ENCODE data around the gene EYS. TPM values are rescaled to one million over a fixed set of nuclear protein-coding genes. Genes with fewer than 3 reads are reported as not detected.

The EYS gene
- total and polyA plus RNA-seq, 2 experiments from 2014 or later = 0.04 TPM; not detected in 1

DNA sequence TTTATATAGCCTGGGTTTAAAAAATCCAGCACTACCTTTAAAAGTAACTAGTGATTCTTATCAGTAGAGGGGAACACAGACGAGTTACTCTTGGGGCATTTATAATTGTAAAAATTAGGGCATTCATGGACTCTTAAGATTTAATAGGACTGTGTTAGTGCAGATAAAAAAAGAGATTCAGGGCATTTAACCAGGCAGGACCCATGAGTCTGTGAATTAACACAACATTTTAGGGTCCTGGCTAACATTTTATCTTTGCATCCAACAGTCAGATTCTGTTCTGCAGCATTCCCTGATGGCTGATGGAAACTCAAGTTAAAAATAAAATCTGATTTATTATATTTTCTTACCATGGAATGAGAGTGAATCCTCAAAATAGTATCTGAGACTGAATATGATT lies 1297.1 kb downstream of the EYS start:
- peaks cover 12% of the 10 kb centered on the region for H3K4me1 ChIP-seq (ENCODE audit: insufficient read depth)
- DNase-seq = no peak
- H3K9me3 ChIP-seq (ENCODE audit: low read depth) = no peaks in the 10 kb centered on the region
- H3K4me2 ChIP-seq (ENCODE audit: unreplicated experiment) = no peak overlapping the region
- no peak overlapping the region for H3K4me3 ChIP-seq
- no peak overlapping the region for H2AFZ ChIP-seq
- no peaks in the 10 kb centered on the region for H3K36me3 ChIP-seq (ENCODE audit: low read depth)
- TF ChIP-seq EZH2 (IDR thresholded peaks at IDR 0.05; ENCODE audit: insufficient read depth, poor library complexity, severe bottlenecking) (no peak), EZH2phosphoT487 (IDR thresholded peaks at IDR 0.05; ENCODE audit: insufficient read depth, low read depth) (no peak)
- H4K20me1 ChIP-seq (ENCODE audit: insufficient read depth) = no peaks in the 10 kb centered on the region
- no peaks in the 10 kb centered on the region for H3K9me2 ChIP-seq (ENCODE audit: insufficient read depth)
- in situ Hi-C loops (cut with MboI) = no loop called here
- no peak overlapping the region for H3K9ac ChIP-seq
- no peaks in the 10 kb centered on the region for H3K79me2 ChIP-seq (ENCODE audit: insufficient read depth)
- no peak overlapping the region for H3K27ac ChIP-seq
- no peaks in the 10 kb centered on the region for H3F3A ChIP-seq (ENCODE audit: insufficient read depth)
- no peaks in the 10 kb centered on the region for H3K27me3 ChIP-seq (replicated peaks; ENCODE audit: insufficient read depth)
- WGBS, 2 experiments (ENCODE audit: low coverage in 1 of 2, low lambda C conversion rate in 2 of 2, missing lambda C conversion rate in 2 of 2) = 70 to 90% methylated on average over 1 of the region's 1 CpG

GRCh38 chr6:64404396-64404795 lies 1302.6 kb downstream of the EYS start:
- Histone ChIP-seq H3F3A (ENCODE audit: insufficient read depth) (no peaks in the 10 kb centered on the region), H3K4me1 (ENCODE audit: insufficient read depth) (no peaks in the 10 kb centered on the region), H3K9ac (no peak overlapping the region), H2AFZ (no peak overlapping the region), H3K79me2 (ENCODE audit: insufficient read depth) (no peaks in the 10 kb centered on the region), H3K4me2 (ENCODE audit: unreplicated experiment) (no peak overlapping the region), H3K27me3 (replicated peaks; ENCODE audit: insufficient read depth) (no peaks in the 10 kb centered on the region), H3K9me3 (ENCODE audit: low read depth) (no peaks in the 10 kb centered on the region), H3K27ac (no peak overlapping the region), H3K36me3 (ENCODE audit: low read depth) (no peaks in the 10 kb centered on the region), H3K9me2 (ENCODE audit: insufficient read depth) (no peaks in the 10 kb centered on the region), H3K4me3 (no peak overlapping the region), H4K20me1 (ENCODE audit: insufficient read depth) (no peaks in the 10 kb centered on the region)
- in situ Hi-C loops (cut with MboI) = no loop called here
- no peak for DNase-seq
- TF ChIP-seq EZH2phosphoT487 (IDR thresholded peaks at IDR 0.05; ENCODE audit: insufficient read depth, low read depth) = no peak
- TF ChIP-seq EZH2 (IDR thresholded peaks at IDR 0.05; ENCODE audit: insufficient read depth, poor library complexity, severe bottlenecking) = no peak
- 71 to 74% methylated on average over 5 of the region's 5 CpGs for WGBS, 2 experiments (ENCODE audit: low coverage in 1 of 2, low lambda C conversion rate in 2 of 2, missing lambda C conversion rate in 2 of 2)

- no peak for TF ChIP-seq EZH2 (IDR thresholded peaks at IDR 0.05; ENCODE audit: insufficient read depth, poor library complexity, severe bottlenecking)
- TF ChIP-seq EZH2phosphoT487 (IDR thresholded peaks at IDR 0.05; ENCODE audit: insufficient read depth, low read depth) = no peak
- H3K4me2 ChIP-seq (ENCODE audit: unreplicated experiment) = no peak overlapping the region
- no peak overlapping the region for H3K4me3 ChIP-seq
- 0 to 3% methylated on average over 2 of the region's 2 CpGs for WGBS, 2 experiments (ENCODE audit: low coverage in 1 of 2, low lambda C conversion rate in 2 of 2, missing lambda C conversion rate in 2 of 2)
- in situ Hi-C loops (cut with MboI) = no loop called here
- H3K36me3 ChIP-seq (ENCODE audit: low read depth) = no peaks in the 10 kb centered on the region
- H3K9me2 ChIP-seq (ENCODE audit: insufficient read depth) = no peaks in the 10 kb centered on the region
- H2AFZ ChIP-seq = no peak overlapping the region
- no peak overlapping the region for H3K27ac ChIP-seq
- no peaks in the 10 kb centered on the region for H3K9me3 ChIP-seq (ENCODE audit: low read depth)
- H4K20me1 ChIP-seq (ENCODE audit: insufficient read depth) = no peaks in the 10 kb centered on the region
- H3K27me3 ChIP-seq (replicated peaks; ENCODE audit: insufficient read depth) = no peaks in the 10 kb centered on the region
- H3K79me2 ChIP-seq (ENCODE audit: insufficient read depth) = no peaks in the 10 kb centered on the region
- H3F3A ChIP-seq (ENCODE audit: insufficient read depth) = no peaks in the 10 kb centered on the region
- DNase-seq = peak; percentile 3
- no peaks in the 10 kb centered on the region for H3K4me1 ChIP-seq (ENCODE audit: insufficient read depth)
- no peak overlapping the region for H3K9ac ChIP-seq
Observed at GRCh38 chr6:64383277-64383676, 1323.7 kb downstream of the EYS start.

DNA sequence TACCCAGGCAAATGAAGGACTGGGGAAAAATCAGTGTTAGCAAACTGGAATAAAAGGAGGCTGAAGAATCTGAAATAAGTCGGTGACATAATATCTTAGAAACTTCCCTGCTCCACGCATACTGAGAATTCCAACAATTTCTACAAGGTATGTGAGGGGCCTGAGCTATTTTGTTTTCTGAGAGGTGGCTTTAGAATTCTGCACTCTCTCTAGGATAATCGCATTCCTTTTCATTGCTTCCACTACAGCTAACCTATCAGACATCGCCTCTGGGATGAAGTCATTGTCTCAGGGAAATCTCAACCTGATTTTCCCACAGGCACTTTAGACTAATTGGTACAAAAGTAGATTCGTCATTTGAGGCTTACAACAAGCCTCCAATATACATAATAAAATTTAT lies 1330.6 kb downstream of the EYS start:
- no peak overlapping the region for H3K4me2 ChIP-seq (ENCODE audit: unreplicated experiment)
- H3K4me3 ChIP-seq = no peak overlapping the region
- no peak overlapping the region for H3K9ac ChIP-seq
- no peaks in the 10 kb centered on the region for H3K27me3 ChIP-seq (replicated peaks; ENCODE audit: insufficient read depth)
- WGBS, 2 experiments (ENCODE audit: low coverage in 1 of 2, low lambda C conversion rate in 2 of 2, missing lambda C conversion rate in 2 of 2) = 57 to 72% methylated on average over 5 of the region's 5 CpGs
- H3K27ac ChIP-seq = no peak overlapping the region
- H2AFZ ChIP-seq = no peak overlapping the region
- no peaks in the 10 kb centered on the region for H3K79me2 ChIP-seq (ENCODE audit: insufficient read depth)
- in situ Hi-C loops (cut with MboI) = no loop called here
- H3K4me1 ChIP-seq (ENCODE audit: insufficient read depth) = no peaks in the 10 kb centered on the region
- DNase-seq = no peak
- H3K9me3 ChIP-seq (ENCODE audit: low read depth) = no peaks in the 10 kb centered on the region
- H3F3A ChIP-seq (ENCODE audit: insufficient read depth) = no peaks in the 10 kb centered on the region
- no peak for TF ChIP-seq EZH2phosphoT487 (IDR thresholded peaks at IDR 0.05; ENCODE audit: insufficient read depth, low read depth)
- no peaks in the 10 kb centered on the region for H4K20me1 ChIP-seq (ENCODE audit: insufficient read depth)
- no peaks in the 10 kb centered on the region for H3K9me2 ChIP-seq (ENCODE audit: insufficient read depth)
- H3K36me3 ChIP-seq (ENCODE audit: low read depth) = no peaks in the 10 kb centered on the region

DNA sequence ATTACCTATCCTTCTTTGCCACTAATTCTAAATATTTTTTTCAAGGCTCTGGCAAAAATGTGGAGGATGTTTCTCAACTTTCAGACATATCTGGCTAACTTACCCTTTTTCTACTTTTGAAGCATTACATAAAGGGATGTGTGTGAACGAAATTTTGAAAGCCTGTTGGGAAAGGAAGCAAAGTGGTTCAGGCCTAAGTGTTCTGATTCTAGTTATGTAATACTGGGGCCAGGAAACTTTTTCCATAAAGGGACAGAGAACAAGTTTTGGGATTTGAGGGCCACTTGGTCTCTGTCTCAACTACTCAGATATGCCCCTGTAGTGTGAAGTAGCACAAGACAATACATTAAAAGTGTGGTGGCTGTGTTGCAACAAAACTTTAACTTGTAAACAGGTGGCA lies 1349.6 kb downstream of the EYS start:
- no peak overlapping the region for H3K27ac ChIP-seq
- H3K9ac ChIP-seq = no peak overlapping the region
- H3F3A ChIP-seq (ENCODE audit: insufficient read depth) = no peaks in the 10 kb centered on the region
- H3K9me3 ChIP-seq (ENCODE audit: low read depth) = no peaks in the 10 kb centered on the region
- TF ChIP-seq EZH2phosphoT487 (IDR thresholded peaks at IDR 0.05; ENCODE audit: insufficient read depth, low read depth) = no peak
- no peak overlapping the region for H3K4me3 ChIP-seq
- no peak overlapping the region for H2AFZ ChIP-seq
- H3K4me1 ChIP-seq (ENCODE audit: insufficient read depth) = no peaks in the 10 kb centered on the region
- no peaks in the 10 kb centered on the region for H3K36me3 ChIP-seq (ENCODE audit: low read depth)
- H3K79me2 ChIP-seq (ENCODE audit: insufficient read depth) = no peaks in the 10 kb centered on the region
- no peak overlapping the region for H3K4me2 ChIP-seq (ENCODE audit: unreplicated experiment)
- no peak for DNase-seq
- WGBS, 2 experiments (ENCODE audit: low coverage in 1 of 2, low lambda C conversion rate in 2 of 2, missing lambda C conversion rate in 2 of 2) = 3 to 4% methylated on average over 1 of the region's 1 CpG
- no peaks in the 10 kb centered on the region for H3K9me2 ChIP-seq (ENCODE audit: insufficient read depth)
- in situ Hi-C loops (cut with MboI) = no loop called here
- H4K20me1 ChIP-seq (ENCODE audit: insufficient read depth) = no peaks in the 10 kb centered on the region
- H3K27me3 ChIP-seq (replicated peaks; ENCODE audit: insufficient read depth) = no peaks in the 10 kb centered on the region

Data from GM23248 (cell line).